Right ventricle myocardium inferior (tissue), 1 donor: ENCODE measurements around the gene IFFO2. TPM values are rescaled to one million over a fixed set of nuclear protein-coding genes. Genes with fewer than 3 reads are reported as not detected.
A peak's percentile ranks its signal among the peaks of the same experiment; 100 is the strongest.

Source experiments
- ATAC-seq: fragments of 200-7000 bp; cut with Tn5 transposase; one replicate; pipeline ENCODE4 v1.9.1; 2020; ENCODE audit warnings: mild to moderate bottlenecking, moderate library complexity
- DNase-seq: peaks from one replicate; pipeline ENCODE4 v3.0.0; 2021; ENCODE audit errors: missing footprints
- intact Hi-C: fragments of 100-400 bp; cut with DNase I; formaldehyde crosslinking; loops from one replicate; pipeline ENCODE4 v1.11.0; 2022
- total RNA-seq: library from RNA; stranded (reverse); fragmentation: NEBNext Ultra II Directional; extraction: Animal tissue kit (Norgen Biotek cat#: 25700); gene quantifications from one replicate; pipeline ENCODE4 v1.2.1, GENCODE V29; 2021
- donor health status: DM: no; HTN: yes; CAD: no; lungs with severe emphysema.

Gene IFFO2
- total RNA-seq, 1 donor from 2014 or later: 5.2 TPM

GRCh38 chr1:18955131-18955440 is 1.4 kb downstream of the IFFO2 start:
- no peak for DNase-seq
- no peak for ATAC-seq

DNA sequence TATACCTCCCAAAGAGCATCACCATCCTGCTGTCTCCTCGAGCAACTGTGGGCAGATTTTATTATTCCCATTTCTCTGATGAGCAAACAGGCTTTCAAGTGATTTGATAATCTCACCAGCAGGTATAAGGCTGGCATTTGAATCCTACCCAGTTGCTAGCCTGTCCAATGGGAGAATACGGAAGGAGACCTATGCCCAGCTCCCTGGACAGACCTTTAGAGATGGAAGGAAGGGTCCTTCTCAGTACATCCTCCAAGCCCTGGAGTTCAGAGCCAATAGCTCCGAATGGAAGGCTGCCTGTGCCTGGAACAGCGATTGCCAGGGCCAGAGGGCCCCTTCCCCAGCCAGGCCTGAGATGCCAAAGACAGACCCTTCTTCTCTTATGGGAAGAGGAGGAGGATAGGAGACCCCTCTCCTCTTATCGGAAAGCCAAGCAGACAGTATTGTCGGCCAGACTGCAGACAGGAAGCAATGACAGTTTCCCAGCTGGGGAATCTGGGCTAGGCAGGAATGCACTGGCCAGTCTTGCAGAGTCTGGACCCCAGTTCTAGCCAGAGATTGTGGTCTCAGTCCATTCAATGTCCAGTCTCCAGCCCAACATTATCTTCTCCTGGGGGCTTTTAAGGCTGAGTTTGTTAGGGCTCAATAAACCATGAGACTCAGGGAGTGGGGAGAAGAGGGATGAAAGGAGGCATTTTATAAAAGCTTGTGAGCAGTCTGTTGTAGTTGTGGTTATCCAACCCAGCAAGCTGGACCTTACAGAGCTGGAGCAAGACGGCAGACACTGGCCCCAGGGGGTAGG is 2.0 kb downstream of the IFFO2 start:
- ATAC-seq: no peak
- intact Hi-C loops: loop anchor here (5.0 kb wide), 2 partner anchors 47 to 133 kb away; no protein-coding TSS in a partner anchor
- DNase-seq: no peak

More at GRCh38 chr1:18955131-18955440, 1.4 kb downstream of the IFFO2 start:
- intact Hi-C loops: loop anchor here (5.0 kb wide), 2 partner anchors 48 to 132 kb away; no protein-coding TSS in a partner anchor

- DNase-seq (no peak), ATAC-seq (no peak)
- intact Hi-C loops: no loop called here
Observed at GRCh38 chr1:18953731-18954231, 2.7 kb downstream of the IFFO2 start.

DNA sequence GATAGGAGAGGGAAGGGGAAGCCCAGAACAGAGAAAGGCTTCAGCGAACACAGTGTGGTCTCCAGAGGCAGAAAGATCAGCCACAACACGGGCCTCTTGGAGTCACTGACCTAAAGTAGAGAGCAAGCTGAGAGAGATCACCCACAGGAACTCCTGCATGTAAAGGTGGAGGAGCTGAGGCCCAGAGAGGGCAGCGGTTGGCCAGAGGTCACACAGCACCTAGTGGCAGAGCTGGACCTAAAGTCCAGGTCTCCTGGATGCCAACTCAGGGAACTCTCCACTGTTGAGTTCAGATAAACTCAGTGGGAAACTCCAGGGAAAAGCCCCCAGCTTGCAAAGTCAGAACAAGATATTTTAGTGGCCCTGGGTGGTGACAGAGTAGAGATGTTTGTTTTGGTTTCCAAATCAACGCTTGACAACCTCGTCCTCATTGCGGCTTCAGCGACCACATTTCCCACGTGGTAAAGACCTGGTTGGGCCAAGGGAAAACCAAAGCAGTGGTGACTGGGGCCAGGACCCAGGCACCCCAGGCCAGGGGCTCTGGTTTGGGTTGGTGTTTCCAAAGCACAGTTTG is 4.6 kb downstream of the IFFO2 start:
- intact Hi-C loops: loop anchor here (2.0 kb wide), 1 partner anchor 29 kb away; no protein-coding TSS in a partner anchor
- no peak for DNase-seq

DNA sequence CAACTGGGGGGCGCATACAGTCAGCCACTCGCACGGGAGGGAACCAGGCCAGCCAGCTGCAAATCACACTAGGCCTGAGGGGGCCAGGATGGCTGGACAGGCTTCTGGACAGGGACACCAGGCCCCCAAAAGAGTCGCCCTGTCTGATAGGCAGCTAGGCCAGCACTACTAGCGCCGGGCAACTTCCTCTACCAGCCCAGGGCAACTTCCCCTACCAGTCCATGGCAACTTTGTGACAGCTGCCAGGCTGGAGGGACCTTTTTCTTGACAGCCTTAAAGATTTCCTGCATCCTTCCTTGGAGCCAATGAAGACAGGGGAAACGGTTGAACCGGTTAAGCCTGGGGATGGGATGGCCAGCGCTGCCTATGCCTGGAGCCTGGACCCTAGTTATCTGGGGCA is 5.1 kb downstream of the IFFO2 start:
- ATAC-seq (no peak), DNase-seq (peak; percentile 78)
- intact Hi-C loops: loop anchor here (2.0 kb wide), 1 partner anchor 29 kb away; no protein-coding TSS in a partner anchor

More for the DNA sequence above, 4.6 kb downstream of the IFFO2 start:
- no peak for ATAC-seq

DNA sequence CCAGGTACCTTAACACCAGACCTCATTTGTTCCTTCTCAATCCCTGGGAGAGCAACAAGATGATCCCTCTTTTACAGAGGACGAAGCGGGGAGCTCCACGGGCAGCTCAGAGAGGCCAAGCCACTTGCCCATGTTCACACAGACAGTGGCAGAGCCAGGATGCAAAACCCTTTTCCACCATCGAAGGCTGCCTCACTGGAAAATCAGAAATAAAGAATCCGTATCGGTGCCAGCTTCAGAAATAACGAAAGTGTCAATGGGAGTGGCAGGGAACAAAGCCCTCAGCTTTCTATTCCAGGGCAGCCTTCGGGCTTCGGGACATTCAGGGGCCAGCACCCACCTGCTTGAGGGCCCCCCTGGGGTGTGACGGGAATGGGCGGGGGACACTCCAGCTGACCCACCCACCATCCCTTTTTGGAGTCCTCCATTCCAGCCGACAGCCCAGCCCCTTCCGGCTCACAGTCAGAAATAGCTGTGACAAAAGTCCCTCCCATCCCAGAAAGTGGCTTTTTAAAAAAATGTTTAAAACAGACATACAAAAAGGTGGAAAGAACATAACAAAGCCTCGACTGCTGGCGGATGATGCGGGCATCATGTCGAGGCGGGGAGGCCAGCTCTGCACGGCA is 6.0 kb downstream of the IFFO2 start:
- peak; percentile 48 for ATAC-seq
- no peak for DNase-seq
- intact Hi-C loops: loop anchor here (2.0 kb wide), 1 partner anchor 28 kb away; no protein-coding TSS in a partner anchor

DNA sequence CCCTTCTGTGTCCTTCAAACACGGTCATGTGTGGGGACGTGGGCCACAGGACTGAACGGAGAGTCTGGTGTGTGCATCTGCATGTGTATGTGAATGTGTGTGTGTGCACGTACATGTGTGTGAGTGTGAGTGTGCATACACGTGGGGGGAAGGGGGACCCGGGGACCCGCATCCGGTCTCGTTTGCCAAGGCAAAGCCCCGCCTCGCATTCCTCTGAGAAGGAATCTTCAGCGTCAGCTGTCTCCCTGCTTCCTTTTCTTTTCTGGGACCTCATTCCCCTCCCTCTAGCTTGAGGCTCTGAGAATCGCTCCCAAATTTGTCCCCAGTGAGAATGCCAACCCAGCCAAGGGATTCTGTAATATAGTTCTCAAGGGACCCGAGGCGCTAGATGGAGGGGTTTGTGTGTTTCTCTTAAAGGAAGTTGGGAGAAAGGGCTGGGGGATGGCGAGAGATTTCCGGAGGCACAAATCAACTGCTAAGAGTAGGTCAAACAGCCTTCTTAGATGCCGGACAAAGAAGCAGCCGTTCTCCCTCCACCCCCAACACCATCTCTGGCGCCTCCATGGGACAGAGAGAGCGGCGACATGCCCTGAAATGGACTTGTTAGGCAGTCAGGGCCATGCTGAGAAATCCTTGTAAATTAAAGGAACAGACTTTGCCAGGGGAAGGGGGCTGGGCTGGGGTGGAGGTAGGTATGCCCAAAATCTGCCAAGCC is 6.6 kb downstream of the IFFO2 start:
- intact Hi-C loops: loop anchor here (2.0 kb wide), 1 partner anchor 27 kb away; no protein-coding TSS in a partner anchor
- ATAC-seq (peak; percentile 42), DNase-seq (no peak)

DNA sequence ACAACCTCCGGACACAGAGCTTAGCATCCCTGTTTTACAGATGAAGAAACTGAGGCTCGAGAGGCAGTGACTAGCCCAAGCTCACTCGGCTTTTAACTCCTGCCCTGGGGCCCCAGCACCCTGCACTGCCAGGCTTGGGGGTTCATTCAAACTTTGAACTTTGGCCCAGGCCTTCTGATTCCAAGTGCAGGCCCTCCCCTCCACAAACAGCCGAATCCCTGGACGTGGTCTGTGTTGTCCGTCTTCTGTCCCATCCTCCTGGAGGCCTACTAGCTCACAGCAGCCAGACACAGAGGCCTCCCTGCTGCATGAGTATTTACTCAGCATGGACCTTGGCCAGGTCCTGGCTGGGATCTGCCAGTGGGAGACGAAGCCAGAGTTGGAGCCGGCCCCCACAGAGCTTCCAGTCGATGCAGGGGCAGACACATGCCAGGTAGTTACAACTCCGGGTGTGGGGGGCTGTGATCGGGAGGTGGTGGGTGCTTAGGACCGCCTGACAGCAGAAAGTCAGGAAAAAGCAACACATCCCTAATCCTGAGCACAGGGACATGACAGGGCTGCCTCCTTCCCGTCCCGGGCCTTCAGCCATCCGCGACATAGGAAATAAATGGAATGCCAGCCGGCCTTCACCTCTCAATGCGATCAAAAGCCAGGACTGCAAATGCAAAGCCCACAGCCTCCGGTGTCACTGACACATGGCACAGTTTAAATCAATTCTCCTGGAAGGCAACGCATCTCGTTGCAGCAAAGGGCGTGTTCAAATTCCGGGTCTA is 7.4 kb downstream of the IFFO2 start:
- intact Hi-C loops: no loop called here
- DNase-seq (no peak), ATAC-seq (peak; percentile 49)

- DNase-seq (no peak), ATAC-seq (no peak)
- intact Hi-C loops: no loop called here
Observed at GRCh38 chr1:18948048-18948912, 8.2 kb downstream of the IFFO2 start.

DNA sequence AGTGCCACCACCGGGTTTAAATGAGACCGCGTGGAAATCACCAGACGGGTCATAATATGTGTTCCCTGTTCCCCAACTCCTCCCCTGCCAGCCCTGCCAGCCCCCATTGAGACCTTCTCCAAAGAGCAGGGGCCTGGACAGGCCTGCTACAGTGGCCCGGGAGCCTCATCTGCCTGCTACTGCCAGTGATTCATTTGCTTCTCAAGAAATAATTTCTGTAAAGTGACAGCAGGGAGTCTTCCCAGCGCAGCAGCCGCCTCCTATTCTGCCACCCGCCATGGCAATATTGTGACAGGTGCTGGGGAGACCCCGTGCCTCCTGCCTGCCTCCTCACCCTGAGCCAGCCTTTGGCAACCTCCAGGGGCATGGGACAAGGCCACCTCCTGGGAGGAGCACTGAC is 8.9 kb downstream of the IFFO2 start:
- DNase-seq (no peak), ATAC-seq (no peak)
- intact Hi-C loops: no loop called here

DNA sequence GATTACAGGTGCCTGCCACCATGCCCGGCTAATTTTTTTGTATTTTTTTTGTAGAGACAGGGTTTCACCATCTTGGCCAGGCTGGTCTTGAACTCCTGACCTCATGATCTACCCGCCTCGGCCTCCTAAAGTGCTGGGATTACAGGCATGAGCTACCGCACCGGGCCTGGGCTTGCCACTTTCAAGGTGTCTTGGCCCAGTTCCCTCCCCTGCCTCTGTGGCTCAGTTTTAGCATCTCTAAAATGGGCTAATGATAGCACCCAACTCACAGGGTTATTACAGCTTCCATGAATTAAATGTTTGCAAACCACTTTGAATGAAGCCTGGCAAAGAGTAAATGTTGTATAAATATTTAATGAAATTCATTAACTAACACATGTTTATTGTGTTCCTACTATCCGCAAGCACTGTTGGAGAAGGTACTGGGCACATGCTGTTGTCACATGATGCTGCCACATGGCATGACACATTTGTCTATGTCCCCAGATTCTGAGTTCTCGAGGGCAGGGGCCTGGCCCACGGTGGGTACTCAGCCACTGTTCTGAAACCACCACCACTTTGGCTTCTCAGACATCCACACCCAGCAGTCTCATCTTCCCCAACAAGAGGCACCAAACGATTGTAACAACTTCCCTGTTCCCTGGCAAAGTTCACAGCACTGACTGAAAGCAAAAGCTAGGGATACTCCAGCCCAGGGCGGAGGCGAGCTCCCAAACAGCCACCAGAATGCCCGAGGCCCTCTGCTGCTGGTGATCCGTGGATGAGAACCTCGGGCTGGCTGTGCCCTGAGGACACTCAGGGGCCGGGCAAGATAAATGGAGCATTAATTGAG is 9.7 kb downstream of the IFFO2 start:
- intact Hi-C loops: no loop called here
- no peak for ATAC-seq
- DNase-seq: no peak

- intact Hi-C loops: loop anchor here (2.0 kb wide), 1 partner anchor 19 kb away; no protein-coding TSS in a partner anchor
- no peak for ATAC-seq
- no peak for DNase-seq
Observed at GRCh38 chr1:18945401-18945849, 11.1 kb downstream of the IFFO2 start.

- intact Hi-C loops: loop anchor here (2.0 kb wide), 1 partner anchor 18 kb away; no protein-coding TSS in a partner anchor
- DNase-seq (no peak), ATAC-seq (no peak)
Observed at GRCh38 chr1:18944810-18945209, 11.7 kb downstream of the IFFO2 start.

DNA sequence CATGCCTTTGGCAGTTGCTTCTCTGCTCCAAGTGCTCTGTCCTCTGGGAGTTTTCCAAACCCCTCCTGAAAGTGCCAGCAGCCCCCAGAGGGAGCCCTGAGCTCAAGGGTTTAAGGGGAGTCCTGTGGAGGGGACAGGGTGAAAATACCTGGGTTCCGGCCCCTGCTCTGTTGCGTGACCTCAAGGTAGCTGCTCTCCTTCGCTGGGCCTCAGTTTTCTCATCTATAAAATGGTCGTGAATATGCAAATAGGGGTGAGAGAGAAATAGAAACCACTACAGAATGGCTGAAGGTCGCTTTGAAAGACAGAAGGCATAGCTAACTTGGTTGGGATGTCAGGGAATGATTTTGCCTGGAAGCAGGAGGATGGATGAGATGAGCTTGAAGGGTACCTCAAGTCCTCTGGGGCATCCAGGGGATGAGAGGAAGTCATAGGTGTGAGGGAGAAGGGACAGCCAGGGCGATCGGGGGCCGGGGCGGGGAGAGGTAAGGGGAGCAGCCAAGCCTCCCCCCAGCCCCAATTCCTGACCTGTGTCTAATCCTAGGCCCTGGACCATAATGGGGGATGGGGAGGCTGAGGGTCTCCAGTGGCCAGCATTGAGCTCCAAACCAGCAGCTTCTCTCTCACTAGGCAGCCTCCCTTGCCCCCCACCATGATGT is 12.4 kb downstream of the IFFO2 start:
- intact Hi-C loops: loop anchor here (2.0 kb wide), 1 partner anchor 17 kb away; no protein-coding TSS in a partner anchor
- no peak for DNase-seq
- no peak for ATAC-seq

DNA sequence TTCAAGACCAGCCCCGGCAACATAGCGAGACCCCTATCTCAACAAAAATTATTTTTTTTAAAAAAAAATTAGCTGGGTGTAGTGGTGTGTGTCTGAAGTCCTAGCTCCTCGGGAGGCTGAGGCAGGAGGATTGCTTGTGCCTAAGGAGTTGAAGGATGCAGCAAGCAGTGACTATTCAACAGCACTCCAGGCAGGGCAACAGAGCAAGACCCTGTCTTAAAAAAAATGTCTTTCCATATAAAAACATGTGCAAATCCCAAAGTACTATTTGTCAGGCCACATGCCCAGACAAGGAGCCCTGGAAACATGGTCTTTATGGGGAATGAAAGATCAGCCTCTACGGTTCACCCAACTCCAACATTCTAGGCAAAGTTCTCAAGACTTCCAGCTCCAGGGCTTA is 13.3 kb downstream of the IFFO2 start:
- no peak for ATAC-seq
- intact Hi-C loops: no loop called here
- no peak for DNase-seq

DNA sequence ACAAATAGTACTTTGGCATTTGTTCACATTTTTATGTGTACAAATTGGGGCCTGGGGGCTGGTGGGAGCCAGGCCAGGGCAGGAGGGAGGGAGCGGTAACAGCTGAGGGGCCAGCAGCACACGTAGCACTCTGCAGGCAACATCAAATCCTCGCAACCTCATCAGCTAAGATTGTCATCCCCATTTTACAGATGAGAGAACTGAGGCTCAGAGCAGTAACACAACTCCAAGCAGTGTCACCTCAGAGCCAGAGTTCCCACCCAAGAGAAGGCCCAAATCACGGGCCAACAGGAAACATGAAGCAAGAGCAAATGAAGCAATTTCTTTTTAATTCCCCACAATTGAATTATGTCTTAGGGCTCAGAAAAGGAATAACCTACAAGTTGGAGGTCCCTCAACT is 14.1 kb downstream of the IFFO2 start:
- DNase-seq: peak; percentile 16
- intact Hi-C loops: no loop called here
- no peak for ATAC-seq
